Frontal cortex (tissue), 4 donors: Measurements from ENCODE around the gene MED22. TPM values are rescaled to one million over a fixed set of nuclear protein-coding genes. Genes with fewer than 3 reads are reported as not detected.
"Not testable (repeated sequence)": the region's sequence is repeated elsewhere in the genome, so short reads cannot be mapped to it uniquely, and the experiment has no call there.

Experiments used
- DNase-seq, 2 donors: peaks; one replicate each; pipeline ENCODE4 v3.0.0; 2012; ENCODE audit warnings: low spot score in 2 of 2
- FAIRE-seq: peaks from 2 replicates; lab custom pipeline; 2012; peaks lifted over from hg19 to GRCh38; lab: Jason Lieb, UNC
- total RNA-seq: library from RNA; depleted of rRNA; stranded (reverse); fragments of >200 nt; gene quantifications from one replicate; pipeline ENCODE4 v1.2.3, GENCODE V29; 2014
- donor health status: control.
- donor health status: control.
- donor health status: control.

The MED22 gene
- 15.1 TPM for total RNA-seq

DNA sequence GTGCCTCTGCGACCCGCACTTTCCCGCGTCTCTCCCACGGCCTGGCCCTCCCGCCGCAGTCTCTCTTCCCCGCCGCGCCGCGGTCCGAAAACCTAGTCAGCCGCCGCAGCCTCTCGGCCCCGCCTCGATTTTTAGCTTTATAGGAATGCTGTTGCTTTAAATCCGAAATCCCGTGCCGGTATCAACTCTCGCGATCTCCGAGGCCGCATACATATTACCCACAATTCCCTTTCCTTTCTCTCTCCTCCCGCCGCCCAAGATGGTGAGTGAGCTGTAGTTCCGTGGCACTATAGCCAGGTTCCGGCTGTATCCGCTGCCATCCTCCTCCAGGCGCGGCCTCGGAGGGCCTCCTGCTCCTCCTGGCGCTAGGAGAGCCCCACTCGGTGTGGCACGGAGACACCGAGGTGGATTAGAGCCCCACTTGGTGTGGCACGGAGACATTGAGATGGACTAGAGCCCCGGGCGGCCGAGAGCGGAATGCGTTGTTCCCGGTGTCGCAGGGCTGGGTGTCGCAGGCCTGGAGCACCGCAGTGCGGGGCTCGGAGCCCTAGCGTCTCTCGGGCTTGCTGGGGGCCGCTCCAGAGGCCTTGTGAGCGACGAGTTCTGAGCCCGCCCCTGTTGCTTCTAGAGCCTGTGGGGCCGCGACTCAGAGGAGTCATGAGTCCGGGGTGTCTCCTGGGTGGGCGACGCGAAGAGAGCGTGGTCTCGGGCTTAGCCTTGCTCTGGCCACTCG, at the start of gene MED22, which contains the start of gene RPL7A:
TSS of gene MED22 (minus strand) at position 147 of the 733 bp plus-strand sequence. CDS start 1,469 bp downstream, outside the sequence.
TSS of gene RPL7A (plus strand) at position 234 of the 733 bp plus-strand sequence. CDS start at position 260, 26 bp downstream.
- peak; percentile 94 for DNase-seq
- no peak for FAIRE-seq

DNA sequence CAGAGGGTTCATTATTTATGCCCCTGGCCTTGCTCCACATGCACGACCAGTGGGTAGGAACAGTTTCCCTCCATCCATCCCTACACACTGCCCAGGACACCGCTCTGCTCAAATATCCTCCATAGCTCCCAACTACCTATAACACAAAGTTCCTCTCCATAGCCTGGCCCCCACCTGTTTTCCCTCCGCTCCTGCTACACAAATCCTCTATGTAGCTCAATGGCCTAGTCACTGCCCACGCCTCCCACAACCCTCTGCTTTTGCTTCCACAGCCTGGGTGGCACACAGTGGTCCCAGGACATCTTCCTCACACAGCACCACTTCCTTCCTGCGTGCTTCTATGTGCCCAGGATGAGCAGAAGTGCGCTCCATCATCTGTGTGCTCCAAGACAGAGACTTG, 49.4 kb upstream of the MED22 start:
- DNase-seq, result no peak
- no peak for FAIRE-seq

DNA sequence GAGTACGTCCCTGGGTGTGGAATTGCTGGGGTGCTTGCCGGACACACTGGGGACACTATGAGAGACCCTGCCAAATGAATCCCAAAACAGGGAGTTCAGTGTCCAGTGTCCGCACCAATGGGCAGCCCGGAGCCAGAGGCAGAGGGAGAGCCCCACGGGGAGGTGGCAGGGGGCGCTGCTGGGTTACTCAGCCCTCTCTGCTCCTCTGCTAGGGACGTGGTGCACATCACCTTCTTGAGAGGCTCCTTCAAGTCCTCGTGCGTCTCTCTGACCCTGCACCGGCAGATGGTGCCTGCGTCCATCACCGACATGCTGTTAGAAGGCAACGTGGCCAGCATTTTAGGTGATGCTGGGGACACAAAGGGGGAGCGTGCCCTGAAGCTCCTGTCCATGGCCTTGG, 49.0 kb upstream of the MED22 start:
- no peak for DNase-seq
- no peak for FAIRE-seq

DNA sequence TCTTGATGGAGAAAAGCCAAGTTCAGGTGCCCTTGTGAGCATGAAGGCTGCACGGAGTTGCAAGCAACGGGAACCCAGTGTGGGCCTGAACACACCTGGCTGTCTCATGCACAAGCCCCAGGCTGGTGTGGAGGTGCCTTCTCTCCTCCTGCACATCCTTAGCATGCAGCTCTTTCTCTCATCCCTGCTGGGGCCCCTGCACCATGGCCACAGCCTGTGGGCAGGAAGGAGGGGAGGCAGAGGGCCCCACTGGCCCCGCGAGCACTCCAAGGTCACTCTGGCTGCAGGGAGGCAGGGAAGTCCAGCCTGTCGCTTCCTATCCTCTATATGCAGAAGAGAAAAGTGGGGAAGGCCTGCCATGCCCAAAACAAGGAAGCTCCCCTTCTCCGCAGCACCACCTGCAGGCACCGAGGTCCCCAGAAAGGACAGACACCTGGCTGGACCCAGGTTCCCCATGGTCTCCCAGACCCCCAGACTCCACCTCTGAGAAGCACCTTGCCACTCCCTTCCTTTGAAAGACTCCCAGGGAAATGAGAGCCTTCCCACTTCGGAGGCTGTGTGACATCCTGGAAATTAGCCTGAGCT, 46.8 kb upstream of the MED22 start:
- DNase-seq, result no peak
- no peak for FAIRE-seq

DNA sequence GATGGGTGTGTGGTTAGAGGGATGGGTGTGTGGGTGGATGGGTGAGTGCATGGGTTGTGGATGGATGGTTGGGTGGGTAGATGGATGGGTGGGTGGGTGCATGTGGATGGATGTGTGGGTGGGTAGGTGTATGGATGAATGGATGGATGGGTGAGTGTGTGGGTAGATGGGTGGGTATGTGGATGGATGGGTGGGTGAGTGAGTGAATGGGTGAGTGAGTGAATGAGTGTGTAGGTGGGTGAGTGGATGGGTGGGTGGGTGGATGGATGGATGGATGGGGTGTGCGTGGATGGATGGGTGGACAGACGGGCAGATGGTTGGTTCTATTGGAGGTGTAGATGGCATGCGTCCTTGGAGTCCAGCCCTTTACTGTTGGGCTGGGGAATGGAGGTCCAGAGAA, 45.5 kb upstream of the MED22 start:
- FAIRE-seq (no peak), DNase-seq (no peak)

DNA sequence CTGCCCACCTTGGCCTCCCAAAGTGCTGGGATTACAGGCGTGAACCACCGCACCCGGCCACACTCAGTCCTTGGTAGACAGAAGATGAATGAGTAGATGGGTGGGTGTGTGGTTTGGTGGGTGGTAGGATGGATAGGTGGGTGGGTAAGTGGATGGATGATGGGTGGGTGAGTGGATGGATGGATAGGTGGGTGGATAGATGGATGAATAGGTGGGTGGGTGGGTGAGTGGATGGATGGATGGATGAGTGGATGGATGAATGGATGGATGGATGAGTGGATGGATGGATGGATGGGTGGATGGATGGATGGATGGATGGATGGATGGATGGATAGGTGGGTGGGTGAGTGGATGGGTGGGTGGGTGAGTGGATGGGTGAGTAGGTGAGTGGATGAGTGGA, 44.4 kb upstream of the MED22 start:
- not testable (repeated sequence) for FAIRE-seq, DNase-seq

DNA sequence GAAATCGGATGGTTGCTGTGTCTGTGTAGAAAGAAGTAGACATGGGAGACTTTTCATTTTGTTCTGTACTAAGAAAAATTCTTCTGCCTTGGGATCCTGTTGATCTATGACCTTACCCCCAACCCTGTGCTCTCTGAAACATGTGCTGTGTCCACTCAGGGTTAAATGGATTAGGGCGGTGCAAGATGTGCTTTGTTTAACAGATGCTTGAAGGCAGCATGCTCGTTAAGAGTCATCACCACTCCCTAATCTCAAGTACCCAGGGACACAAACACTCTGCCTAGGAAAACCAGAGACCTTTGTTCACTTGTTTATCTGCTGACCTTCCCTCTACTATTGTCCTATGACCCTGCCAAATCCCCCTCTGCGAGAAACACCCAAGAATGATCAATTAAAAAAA, 43.5 kb upstream of the MED22 start:
- DNase-seq, FAIRE-seq: not testable (repeated sequence)

DNA sequence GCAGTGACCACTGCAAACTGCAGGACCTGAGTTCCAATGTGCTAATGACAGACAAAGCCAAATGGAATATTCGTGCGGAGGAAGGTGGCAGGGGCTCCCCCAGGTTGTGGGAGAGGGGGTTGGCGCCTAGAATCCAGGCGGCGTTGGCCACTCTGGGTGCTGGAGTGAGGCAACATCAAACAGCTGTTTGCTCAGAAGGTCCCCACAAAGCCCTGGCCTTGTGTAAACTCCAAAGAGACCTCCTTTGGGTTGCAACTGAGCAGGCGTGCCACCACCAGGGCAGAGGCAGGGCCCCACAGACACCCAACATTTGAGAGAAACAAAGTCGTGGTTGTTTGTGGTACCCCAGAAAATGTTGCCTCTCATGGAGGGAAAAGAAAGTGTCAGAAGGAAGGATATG, 42.8 kb upstream of the MED22 start:
- FAIRE-seq, result no peak
- DNase-seq, result no peak

DNA sequence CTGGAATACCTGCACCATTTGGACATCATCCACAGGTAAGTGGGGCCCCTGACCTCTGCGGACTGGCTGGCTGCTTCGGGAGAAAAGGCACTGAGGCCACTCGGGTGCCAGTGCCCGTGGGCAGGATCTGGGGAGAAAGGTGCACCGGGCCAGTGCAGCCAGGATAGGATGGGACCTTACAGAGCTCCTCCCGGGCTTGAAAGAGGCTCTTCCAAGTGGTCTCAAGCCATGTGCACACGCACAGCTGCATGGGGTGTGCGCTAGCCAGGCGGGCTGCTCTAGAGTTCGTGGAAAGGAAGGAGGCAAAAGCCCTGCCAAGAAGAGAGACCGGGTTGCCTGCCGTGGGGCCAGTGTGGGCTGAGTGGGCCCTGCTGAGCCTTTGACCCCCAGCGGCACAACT, 41.6 kb upstream of the MED22 start:
- no peak for DNase-seq
- no peak for FAIRE-seq

DNA sequence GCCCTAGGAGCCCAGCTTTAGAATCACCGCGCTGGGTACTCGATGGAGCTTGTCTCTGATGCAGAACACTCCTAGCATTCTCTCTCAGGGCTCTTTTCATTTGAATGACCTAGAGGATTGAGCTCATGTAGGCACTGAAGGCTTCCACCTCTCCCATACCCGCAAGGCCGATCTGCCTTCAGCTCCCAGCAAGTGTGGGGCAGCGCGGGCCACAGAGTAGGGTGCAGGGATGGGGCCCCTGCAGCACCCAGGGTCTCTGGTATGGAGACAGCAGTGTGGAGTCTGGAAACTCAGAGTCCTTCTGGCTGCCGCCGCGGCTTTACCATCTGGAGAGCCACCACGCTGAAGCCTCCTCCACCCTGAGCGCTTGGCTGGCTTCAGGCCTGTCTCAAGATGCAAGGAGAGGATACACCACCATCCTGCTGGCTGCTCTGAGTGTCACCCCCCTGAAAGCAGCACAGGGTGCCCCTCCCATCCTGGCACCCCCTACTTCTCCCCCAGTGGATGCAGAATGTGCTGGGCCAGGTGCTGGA, 41.2 kb upstream of the MED22 start:
- no peak for DNase-seq
- no peak for FAIRE-seq

DNA sequence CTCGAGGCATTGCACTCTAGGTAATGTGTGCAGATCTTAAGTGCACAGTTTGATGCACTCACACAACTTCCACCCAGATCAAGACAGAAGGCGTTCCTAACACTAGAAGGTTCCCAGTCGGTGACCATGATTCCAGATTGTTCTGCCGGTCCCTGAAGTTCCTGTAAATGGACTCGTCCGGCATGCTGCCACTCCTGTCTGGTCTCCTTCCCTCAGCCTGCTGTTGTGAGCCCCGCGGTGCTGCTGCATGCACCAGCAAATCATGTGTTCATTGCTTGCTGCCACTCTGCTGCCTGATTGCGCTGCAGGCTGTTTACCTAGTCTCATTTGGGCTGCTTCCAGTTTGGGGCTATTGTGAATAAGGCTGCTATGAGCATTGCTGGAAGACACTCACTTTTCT, 39.7 kb upstream of the MED22 start:
- FAIRE-seq, result no peak
- no peak for DNase-seq

DNA sequence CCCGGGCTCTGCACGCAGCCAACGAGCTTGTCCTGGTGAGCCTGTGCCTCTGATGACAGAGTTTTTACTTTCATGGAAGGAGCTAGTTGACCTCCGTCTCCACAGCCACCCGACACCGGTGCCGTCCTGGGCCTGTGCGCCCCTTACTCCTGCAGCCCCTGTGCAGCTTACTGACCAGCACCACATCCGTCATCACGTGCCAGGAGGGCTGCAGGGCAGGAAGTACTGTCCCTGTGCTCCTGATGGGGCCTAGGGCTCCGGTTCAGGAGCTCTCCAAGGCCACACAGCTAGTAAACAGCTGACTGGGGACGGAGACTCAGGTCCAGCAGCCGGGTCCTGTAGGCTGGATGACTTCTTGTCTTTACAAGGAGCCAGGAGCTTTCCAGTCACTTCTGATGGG, 38.4 kb upstream of the MED22 start:
- FAIRE-seq (no peak), DNase-seq (no peak)

DNA sequence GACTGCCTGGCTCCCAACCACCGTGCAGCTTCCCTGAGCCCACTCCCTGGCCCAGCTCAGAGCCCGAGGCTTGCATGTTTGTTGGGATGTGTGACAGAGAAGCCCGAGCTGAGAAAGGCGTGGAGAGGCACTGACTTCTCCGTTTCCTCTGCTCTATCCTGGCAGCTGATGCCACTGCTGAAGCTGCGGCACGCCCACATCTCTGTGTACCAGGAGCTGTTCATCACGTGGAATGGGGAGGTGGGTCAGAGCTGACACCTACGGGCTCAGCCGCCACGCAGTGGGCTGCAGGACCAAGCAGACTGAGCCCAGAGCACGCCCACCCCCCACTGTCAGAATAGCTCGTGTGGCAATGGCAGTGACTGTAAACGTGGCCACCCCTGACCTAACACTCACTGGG, 37.5 kb upstream of the MED22 start:
- DNase-seq, result no peak

DNA sequence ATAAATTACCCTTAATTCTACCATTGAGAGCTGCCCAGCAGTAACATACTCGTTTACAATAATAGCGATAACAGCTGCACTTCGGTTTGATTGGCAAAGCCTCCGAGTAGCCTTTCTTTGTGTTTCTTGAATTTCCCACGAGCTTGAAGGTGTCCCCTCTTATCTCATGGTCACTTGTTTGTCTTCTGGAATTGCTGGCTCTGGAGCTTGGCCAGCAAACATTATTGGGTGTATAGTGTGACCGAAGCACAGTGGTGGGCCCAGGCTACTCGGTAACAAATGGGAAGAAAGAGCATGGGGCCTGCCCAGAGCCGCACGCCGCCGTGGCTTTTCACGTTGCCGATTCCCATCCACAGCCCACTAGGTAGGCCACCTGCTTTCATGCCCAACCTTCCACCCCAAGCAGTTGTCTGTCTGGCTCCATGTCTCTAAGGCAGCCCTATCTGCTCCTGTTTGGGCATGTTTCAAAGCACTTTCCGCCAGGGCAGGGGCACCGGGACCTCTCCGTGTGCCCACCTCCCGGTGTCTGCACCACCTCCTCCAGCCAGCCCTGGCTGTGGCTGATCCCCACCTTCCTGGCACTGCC, 36.9 kb upstream of the MED22 start:
- no peak for DNase-seq
- FAIRE-seq, result no peak

More for the DNA sequence above, 37.5 kb upstream of the MED22 start:
- no peak for FAIRE-seq

DNA sequence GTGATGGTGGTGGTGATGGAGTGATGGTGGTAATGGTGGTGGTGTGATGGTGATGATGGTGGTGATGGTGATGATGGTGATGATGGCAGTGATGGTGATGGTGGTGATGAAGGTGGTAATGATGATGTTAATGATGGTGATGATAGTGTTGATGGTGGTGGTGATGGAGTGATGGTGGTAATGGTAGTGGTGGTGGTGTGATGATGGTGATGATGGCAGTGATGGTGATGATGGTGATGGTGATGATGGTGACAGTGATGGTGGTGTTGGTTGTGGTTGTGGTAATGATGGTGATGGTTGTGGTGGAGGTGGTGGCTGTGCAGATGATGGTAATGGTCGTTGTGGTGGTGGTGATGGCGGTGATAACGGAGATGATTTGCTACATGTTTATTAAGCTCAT, 35.5 kb upstream of the MED22 start:
- FAIRE-seq, result no peak
- DNase-seq, result no peak

DNA sequence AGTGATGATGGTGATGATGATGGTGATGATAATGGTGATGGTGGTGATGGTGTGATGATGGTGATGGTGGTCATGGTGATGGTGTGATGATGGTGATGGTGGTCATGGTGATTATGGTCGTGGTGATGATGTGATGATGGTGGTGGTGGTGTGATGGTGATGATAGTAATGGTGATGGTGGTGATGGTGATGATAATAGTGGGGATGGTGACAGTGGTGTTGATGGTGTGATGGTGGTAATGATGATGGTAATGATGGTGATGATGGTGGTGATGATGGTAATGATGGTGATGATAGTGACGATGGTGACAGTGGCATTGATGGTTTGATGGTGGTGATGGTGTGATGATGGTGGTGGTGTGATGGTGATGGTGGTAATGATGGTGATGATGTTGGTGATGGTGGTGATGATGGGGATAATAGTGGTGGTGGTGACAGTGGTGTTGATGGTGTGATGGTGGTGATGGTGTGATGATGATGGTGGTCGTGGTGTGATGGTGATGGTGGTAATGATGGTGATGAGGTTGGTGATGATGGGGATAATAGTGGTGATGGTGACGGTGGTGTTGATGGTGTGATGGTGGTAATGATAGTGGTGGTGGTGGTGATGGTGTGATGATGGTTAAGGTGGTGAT, 34.7 kb upstream of the MED22 start:
- FAIRE-seq (no peak), DNase-seq (no peak)

DNA sequence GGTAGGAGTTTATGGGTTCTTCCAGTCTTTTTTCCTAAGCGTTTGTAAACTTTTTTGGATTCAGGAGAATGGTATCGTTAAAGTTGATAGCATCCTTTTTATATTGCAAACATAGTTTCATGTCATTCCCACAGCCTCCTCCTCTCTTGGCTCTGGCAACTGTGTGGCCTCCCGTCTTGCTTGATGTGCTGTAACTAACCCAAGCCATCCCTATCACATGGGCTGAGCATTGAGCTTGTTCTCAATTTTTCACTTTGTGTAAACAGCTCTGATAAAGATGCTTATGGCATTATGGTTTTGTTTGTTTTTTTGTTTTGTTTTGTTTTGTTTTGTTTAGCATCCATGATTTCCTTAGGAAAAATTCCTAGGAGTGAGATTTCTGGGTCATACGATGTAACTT, 32.8 kb upstream of the MED22 start:
- DNase-seq, result no peak
- no peak for FAIRE-seq

DNA sequence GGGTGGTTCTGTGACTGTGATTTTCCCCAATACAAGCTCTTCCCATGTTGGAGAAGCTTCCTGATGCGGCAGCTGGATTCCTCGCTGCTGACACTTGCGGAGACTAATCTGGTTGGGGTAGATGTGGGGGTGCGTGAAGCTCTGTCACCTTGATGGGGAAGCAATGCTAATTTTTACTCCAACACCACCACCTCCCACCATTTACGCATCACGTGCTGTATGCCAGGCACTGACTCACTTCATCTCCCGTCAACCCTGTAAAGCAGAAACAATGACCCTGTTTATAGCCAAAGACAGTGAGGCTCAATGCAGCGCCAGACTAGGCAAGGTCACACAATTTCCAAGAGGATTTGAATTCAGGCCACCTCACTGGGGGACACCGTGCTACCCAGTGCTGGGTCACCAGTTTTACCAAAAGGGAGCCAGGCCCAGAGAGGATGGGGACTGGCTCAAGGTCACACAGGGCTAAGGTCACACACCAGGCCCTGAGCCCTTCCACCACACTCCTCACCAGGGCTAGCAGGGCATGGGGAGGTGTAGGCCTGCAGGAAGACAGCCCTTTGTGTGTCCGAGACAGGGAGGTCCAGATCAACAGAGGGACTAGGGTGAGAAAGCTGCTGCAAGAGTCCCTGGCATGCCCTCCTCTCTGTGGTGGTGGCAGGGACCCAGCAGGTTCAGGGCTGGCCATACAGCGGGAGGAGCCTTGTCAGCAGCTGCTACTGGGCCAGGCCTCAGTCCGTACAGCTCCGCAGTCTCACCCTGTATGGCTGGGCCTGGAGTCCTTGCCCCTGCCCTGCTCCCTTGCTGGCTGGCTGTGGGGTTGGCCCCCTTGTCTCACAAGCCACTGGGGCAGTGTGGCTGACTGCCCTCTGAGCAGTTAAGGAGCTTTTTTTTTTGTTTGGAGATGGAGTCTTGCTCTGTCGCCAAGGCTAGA, 31.5 kb upstream of the MED22 start:
- FAIRE-seq (no peak), DNase-seq (no peak)

DNA sequence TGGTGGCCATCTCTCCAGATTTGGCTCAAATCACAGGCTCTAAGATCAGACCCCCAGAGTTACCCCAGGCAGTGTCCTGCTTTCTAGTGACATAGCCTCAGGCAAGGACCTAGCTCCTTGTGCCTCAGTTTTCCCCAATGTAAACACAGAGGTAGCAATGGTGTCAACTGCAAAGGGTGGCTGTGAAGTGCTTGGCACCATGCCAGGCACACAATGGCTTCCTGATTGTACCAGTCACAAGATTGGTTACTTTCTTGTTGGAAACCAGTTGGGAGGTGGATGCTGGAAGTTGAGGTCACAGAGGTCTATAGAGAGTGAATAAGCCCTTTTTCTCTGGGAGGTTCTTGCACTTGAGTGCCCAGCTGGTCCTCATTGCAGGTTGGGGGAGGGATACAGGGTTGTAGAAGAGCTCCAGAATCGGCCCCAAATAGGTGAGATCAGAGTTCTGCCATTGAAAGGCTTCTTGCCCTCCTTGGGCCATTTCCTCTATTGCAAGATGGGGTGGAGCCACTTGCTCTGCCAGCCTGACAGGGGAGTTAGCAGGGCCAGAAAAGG, 30.6 kb upstream of the MED22 start:
- DNase-seq, result no peak
- FAIRE-seq, result no peak
